Suprapubic skin (tissue), 4 donors: Measurements from ENCODE around the gene ZNF185.

Experiments
- CTCF ChIP-seq, 2 donors: fragments of 200-600 bp in 1 of 2; fragments of 450-650 bp in 1 of 2; sonication (generic) in 1 of 2; IDR thresholded peaks; one replicate each; pipeline ENCODE4 v1.5.1; 2016 to 2019; ENCODE audit warnings: antibody characterized with exemption in 2 of 2, mild to moderate bottlenecking in 1 of 2, moderate library complexity in 1 of 2
- EP300 ChIP-seq: sonication (generic); formaldehyde crosslinking; IDR thresholded peaks from one replicate; pipeline ENCODE4 v1.6.1; 2017; ENCODE audit warnings: antibody characterized with exemption
- POLR2AphosphoS5 ChIP-seq, 3 donors: sonication (generic); formaldehyde crosslinking; IDR thresholded peaks; one replicate each; pipeline ENCODE4 v1.6.1; 2017; ENCODE audit warnings: antibody characterized with exemption in 3 of 3

GRCh38 chrX:152899111-152899873 lies 1.4 kb downstream of the ZNF185 start:
- TF ChIP-seq CTCF (IDR thresholded peaks at IDR 0.05) (no peak), EP300 (no peak), POLR2AphosphoS5 (IDR thresholded peaks at IDR 0.05) (no peak)
